Measurements from ENCODE around the gene CLDN12. TPM values are rescaled to one million over a fixed set of nuclear protein-coding genes. Genes with fewer than 3 reads are reported as not detected.

CLDN12 gene
- total RNA-seq, 1 experiment from 2014 or later = 39.4 TPM

DNA sequence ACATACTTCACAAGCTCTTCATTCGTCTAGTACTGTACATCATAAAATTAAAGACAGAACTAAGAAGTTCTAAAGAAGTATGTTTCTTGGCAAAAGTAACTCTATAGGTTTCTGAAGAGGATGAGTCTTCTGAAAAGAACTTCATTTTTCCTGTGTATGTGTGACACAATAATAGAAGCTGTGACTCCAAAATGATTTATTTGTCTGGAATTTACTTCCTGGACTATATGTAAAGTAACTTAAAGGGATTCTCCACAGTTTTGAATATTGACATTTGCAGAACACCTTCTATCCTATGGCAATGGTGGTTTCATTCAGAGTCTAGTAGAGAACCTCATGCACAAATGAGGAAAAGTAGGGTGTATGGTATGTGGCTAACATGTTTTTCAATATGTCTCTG, 19.8 kb upstream of the CLDN12 start:
- Mint-ChIP-seq H3K4me3 (no peak overlapping the region), H3K27me3 (ENCODE audit: low read depth) (no peaks in the 10 kb centered on the region), H3K9me3 (no peaks in the 10 kb centered on the region), H3K4me1 (no peaks in the 10 kb centered on the region), H3K36me3 (peaks cover 26% of the 10 kb centered on the region), H3K27ac (no peak overlapping the region)
- TF ChIP-seq ZNF232 (CRISPR knock-in tag; IDR thresholded peaks at IDR 0.05) (no peak), ZNF263 (CRISPR knock-in tag; IDR thresholded peaks at IDR 0.05; ENCODE audit: low read depth) (no peak), NFATC4 (CRISPR knock-in tag; IDR thresholded peaks at IDR 0.05) (no peak), ZBTB21 (CRISPR knock-in tag; IDR thresholded peaks at IDR 0.05; ENCODE audit: borderline replicate concordance) (no peak), IRF2 (CRISPR knock-in tag; IDR thresholded peaks at IDR 0.05; ENCODE audit: borderline replicate concordance, low read depth) (no peak), HMGA2 (CRISPR knock-in tag; IDR thresholded peaks at IDR 0.05) (no peak), TEAD4 (CRISPR knock-in tag; IDR thresholded peaks at IDR 0.05) (no peak), NFE2L1 (CRISPR knock-in tag; IDR thresholded peaks at IDR 0.05) (no peak), JAZF1 (CRISPR knock-in tag; IDR thresholded peaks at IDR 0.05) (no peak), TEAD1 (CRISPR knock-in tag; IDR thresholded peaks at IDR 0.05) (no peak)
- TF ChIP-seq, protein P1, sequence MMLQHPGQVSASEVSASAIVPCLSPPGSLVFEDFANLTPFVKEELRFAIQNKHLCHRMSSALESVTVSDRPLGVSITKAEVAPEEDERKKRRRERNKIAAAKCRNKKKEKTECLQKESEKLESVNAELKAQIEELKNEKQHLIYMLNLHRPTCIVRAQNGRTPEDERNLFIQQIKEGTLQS (CRISPR knock-in tag; conservative IDR thresholded peaks at IDR 0.05) = no peak
- TF ChIP-seq, protein P2, sequence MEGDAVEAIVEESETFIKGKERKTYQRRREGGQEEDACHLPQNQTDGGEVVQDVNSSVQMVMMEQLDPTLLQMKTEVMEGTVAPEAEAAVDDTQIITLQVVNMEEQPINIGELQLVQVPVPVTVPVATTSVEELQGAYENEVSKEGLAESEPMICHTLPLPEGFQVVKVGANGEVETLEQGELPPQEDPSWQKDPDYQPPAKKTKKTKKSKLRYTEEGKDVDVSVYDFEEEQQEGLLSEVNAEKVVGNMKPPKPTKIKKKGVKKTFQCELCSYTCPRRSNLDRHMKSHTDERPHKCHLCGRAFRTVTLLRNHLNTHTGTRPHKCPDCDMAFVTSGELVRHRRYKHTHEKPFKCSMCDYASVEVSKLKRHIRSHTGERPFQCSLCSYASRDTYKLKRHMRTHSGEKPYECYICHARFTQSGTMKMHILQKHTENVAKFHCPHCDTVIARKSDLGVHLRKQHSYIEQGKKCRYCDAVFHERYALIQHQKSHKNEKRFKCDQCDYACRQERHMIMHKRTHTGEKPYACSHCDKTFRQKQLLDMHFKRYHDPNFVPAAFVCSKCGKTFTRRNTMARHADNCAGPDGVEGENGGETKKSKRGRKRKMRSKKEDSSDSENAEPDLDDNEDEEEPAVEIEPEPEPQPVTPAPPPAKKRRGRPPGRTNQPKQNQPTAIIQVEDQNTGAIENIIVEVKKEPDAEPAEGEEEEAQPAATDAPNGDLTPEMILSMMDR (IDR thresholded peaks at IDR 0.05) = no peak
- TF ChIP-seq, protein P3, sequence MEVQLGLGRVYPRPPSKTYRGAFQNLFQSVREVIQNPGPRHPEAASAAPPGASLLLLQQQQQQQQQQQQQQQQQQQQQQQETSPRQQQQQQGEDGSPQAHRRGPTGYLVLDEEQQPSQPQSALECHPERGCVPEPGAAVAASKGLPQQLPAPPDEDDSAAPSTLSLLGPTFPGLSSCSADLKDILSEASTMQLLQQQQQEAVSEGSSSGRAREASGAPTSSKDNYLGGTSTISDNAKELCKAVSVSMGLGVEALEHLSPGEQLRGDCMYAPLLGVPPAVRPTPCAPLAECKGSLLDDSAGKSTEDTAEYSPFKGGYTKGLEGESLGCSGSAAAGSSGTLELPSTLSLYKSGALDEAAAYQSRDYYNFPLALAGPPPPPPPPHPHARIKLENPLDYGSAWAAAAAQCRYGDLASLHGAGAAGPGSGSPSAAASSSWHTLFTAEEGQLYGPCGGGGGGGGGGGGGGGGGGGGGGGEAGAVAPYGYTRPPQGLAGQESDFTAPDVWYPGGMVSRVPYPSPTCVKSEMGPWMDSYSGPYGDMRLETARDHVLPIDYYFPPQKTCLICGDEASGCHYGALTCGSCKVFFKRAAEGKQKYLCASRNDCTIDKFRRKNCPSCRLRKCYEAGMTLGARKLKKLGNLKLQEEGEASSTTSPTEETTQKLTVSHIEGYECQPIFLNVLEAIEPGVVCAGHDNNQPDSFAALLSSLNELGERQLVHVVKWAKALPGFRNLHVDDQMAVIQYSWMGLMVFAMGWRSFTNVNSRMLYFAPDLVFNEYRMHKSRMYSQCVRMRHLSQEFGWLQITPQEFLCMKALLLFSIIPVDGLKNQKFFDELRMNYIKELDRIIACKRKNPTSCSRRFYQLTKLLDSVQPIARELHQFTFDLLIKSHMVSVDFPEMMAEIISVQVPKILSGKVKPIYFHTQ (CRISPR knock-in tag; IDR thresholded peaks at IDR 0.05) = no peak
- TF ChIP-seq, protein P4, sequence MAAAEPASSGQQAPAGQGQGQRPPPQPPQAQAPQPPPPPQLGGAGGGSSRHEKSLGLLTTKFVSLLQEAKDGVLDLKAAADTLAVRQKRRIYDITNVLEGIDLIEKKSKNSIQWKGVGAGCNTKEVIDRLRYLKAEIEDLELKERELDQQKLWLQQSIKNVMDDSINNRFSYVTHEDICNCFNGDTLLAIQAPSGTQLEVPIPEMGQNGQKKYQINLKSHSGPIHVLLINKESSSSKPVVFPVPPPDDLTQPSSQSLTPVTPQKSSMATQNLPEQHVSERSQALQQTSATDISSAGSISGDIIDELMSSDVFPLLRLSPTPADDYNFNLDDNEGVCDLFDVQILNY (CRISPR knock-in tag; IDR thresholded peaks at IDR 0.05) = no peak
- TF ChIP-seq, protein P5, sequence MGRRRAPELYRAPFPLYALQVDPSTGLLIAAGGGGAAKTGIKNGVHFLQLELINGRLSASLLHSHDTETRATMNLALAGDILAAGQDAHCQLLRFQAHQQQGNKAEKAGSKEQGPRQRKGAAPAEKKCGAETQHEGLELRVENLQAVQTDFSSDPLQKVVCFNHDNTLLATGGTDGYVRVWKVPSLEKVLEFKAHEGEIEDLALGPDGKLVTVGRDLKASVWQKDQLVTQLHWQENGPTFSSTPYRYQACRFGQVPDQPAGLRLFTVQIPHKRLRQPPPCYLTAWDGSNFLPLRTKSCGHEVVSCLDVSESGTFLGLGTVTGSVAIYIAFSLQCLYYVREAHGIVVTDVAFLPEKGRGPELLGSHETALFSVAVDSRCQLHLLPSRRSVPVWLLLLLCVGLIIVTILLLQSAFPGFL (CRISPR knock-in tag; IDR thresholded peaks at IDR 0.05; ENCODE audit: borderline replicate concordance) = no peak
- TF ChIP-seq, protein P6, sequence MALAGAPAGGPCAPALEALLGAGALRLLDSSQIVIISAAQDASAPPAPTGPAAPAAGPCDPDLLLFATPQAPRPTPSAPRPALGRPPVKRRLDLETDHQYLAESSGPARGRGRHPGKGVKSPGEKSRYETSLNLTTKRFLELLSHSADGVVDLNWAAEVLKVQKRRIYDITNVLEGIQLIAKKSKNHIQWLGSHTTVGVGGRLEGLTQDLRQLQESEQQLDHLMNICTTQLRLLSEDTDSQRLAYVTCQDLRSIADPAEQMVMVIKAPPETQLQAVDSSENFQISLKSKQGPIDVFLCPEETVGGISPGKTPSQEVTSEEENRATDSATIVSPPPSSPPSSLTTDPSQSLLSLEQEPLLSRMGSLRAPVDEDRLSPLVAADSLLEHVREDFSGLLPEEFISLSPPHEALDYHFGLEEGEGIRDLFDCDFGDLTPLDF (CRISPR knock-in tag; IDR thresholded peaks at IDR 0.05) = no peak
- ATAC-seq (no peak), DNase-seq (ENCODE audit: low spot score) (no peak)
- ChIA-PET POLR2A (no interaction called here), CTCF (no interaction called here)

DNA sequence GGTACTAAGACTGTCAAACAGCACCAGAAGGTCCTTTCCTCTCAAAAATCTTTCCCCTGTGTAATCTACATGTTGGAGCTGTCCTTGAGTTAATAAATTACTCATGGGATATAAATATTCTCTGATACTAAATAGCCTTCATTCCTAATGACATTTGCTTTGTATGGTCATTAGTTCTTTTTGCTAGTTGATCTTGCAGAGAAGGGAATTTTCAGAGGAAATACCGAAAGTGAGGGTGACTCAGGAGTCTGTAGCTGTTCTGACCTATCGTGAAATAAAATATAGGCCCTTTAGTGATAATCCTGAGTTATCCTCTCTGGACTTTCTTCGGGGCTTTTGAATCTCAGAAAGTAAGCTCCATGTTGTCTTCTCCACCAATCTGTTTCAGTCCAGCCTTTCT, 19.4 kb upstream of the CLDN12 start:
- POLR2A ChIA-PET = no interaction called here
- DNase-seq (ENCODE audit: low spot score) = no peak
- Mint-ChIP-seq H3K9me3 (no peaks in the 10 kb centered on the region), H3K4me1 (no peaks in the 10 kb centered on the region), H3K27ac (no peak overlapping the region), H3K36me3 (peaks cover 25% of the 10 kb centered on the region), H3K27me3 (ENCODE audit: low read depth) (no peaks in the 10 kb centered on the region), H3K4me3 (no peak overlapping the region)
- CTCF ChIA-PET = no interaction called here
- ATAC-seq = no peak
- TF ChIP-seq TEAD1 (CRISPR knock-in tag; IDR thresholded peaks at IDR 0.05) (no peak), ZNF317 (CRISPR knock-in tag; IDR thresholded peaks at IDR 0.05; ENCODE audit: borderline replicate concordance, low read depth) (no peak), NR3C1 (CRISPR knock-in tag; conservative IDR thresholded peaks at IDR 0.05; ENCODE audit: low read depth) (no peak), RELA (CRISPR knock-in tag; IDR thresholded peaks at IDR 0.05; ENCODE audit: borderline replicate concordance) (no peak), CBFB (CRISPR knock-in tag; IDR thresholded peaks at IDR 0.05; ENCODE audit: low read depth) (no peak), ATF1 (CRISPR knock-in tag; IDR thresholded peaks at IDR 0.05) (no peak), ZNF263 (CRISPR knock-in tag; IDR thresholded peaks at IDR 0.05; ENCODE audit: low read depth) (no peak), SMAD4 (CRISPR knock-in tag; IDR thresholded peaks at IDR 0.05) (no peak)
- TF ChIP-seq, protein P7, sequence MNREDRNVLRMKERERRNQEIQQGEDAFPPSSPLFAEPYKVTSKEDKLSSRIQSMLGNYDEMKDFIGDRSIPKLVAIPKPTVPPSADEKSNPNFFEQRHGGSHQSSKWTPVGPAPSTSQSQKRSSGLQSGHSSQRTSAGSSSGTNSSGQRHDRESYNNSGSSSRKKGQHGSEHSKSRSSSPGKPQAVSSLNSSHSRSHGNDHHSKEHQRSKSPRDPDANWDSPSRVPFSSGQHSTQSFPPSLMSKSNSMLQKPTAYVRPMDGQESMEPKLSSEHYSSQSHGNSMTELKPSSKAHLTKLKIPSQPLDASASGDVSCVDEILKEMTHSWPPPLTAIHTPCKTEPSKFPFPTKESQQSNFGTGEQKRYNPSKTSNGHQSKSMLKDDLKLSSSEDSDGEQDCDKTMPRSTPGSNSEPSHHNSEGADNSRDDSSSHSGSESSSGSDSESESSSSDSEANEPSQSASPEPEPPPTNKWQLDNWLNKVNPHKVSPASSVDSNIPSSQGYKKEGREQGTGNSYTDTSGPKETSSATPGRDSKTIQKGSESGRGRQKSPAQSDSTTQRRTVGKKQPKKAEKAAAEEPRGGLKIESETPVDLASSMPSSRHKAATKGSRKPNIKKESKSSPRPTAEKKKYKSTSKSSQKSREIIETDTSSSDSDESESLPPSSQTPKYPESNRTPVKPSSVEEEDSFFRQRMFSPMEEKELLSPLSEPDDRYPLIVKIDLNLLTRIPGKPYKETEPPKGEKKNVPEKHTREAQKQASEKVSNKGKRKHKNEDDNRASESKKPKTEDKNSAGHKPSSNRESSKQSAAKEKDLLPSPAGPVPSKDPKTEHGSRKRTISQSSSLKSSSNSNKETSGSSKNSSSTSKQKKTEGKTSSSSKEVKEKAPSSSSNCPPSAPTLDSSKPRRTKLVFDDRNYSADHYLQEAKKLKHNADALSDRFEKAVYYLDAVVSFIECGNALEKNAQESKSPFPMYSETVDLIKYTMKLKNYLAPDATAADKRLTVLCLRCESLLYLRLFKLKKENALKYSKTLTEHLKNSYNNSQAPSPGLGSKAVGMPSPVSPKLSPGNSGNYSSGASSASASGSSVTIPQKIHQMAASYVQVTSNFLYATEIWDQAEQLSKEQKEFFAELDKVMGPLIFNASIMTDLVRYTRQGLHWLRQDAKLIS (CRISPR knock-in tag; IDR thresholded peaks at IDR 0.05; ENCODE audit: borderline replicate concordance) = no peak
- TF ChIP-seq, protein P6 (CRISPR knock-in tag; IDR thresholded peaks at IDR 0.05) = no peak

All from WTC11 (cell line).